Type B pancreatic cell (in vitro differentiated cells): ENCODE results near the gene MOB2. TPM values are rescaled to one million over a fixed set of nuclear protein-coding genes. Genes with fewer than 3 reads are reported as not detected.
A peak's percentile ranks its signal among the peaks of the same experiment; 100 is the strongest.

Experiments
- DNase-seq: peaks from one replicate; pipeline ENCODE4 v3.0.0; 2021; ENCODE audit warnings: mixed read lengths; ENCODE audit not compliant: unreplicated experiment; ENCODE audit errors: extremely low spot score
- H3K27ac Mint-ChIP-seq: 2 replicates; pipeline ENCODE4 v1.8.0; 2021; ENCODE audit warnings: mild to moderate bottlenecking, mixed read lengths
- H3K27me3 Mint-ChIP-seq: 2 replicates; pipeline ENCODE4 v1.8.0; 2021; ENCODE audit warnings: mixed read lengths
- H3K36me3 Mint-ChIP-seq: 2 replicates; pipeline ENCODE4 v1.8.0; 2021; ENCODE audit warnings: mixed read lengths
- H3K4me1 Mint-ChIP-seq: one replicate; pipeline ENCODE4 v1.8.0; 2021; ENCODE audit warnings: mixed read lengths; ENCODE audit not compliant: unreplicated experiment
- H3K4me3 Mint-ChIP-seq: 2 replicates; pipeline ENCODE4 v1.8.0; 2021; ENCODE audit warnings: mild to moderate bottlenecking, mixed read lengths
- H3K9me3 Mint-ChIP-seq: 2 replicates; pipeline ENCODE4 v1.8.0; 2021; ENCODE audit warnings: mixed read lengths
- total RNA-seq: library from RNA; stranded (reverse); gene quantifications from 2 replicates; pipeline ENCODE4 v1.2.1, GENCODE V29; 2021; ENCODE audit warnings: low replicate concordance
- TF ChIP-seq, protein P1 (sequence below): fragments of 200-600 bp; sonication (generic); conservative IDR thresholded peaks from 2 replicates; pipeline ENCODE4 v1.5.0; 2021; ENCODE audit warnings: antibody characterized with exemption, mild to moderate bottlenecking

Gene MOB2
- total RNA-seq, 1 donor from 2014 or later = 39.6 TPM

DNA sequence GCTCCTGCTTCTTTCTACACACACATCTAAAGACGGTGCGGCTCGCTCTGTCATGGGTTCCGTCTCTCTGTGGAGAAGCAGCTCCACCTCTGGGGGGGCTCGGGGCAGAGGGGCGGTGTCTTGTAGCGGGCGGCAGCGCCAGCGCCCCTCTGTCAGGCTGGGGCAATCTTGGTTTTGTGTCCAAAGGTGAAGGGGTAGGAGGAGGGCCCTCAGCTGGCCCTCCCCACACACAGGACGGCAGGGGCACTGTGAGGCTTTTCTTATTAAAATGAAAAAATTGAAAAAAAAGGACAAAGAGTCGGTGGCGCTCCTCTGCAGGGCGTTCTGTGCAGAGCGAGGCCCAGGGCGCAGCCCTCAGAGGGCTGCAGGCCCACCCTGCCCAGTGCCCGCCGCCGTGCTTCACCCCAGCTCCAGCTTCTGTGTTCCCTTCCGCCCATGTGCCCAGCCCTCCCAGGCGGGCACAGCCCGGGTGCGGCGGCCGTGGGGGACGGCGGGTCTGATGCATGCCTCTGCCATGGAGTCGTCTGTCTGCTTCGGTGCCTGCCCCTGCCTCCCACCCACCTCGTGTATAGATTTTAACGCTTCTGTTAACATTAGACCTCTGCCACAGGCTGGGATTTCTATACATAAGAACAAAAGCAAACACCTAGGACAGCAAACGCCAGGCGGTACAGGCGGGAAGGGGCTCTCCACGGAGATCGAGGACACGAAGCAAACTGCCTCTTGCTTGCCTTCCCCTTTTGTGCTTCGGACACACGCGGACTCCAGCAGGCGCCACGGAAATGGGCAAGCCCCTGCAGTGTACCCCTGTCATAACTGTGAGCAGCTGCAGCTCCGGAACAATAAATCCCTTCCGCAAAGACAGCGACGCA lies 24.5 kb downstream of the MOB2 start:
- Mint-ChIP-seq H3K27ac (no peak overlapping the region), H3K9me3 (no peaks in the 10 kb centered on the region), H3K36me3 (peaks cover 4% of the 10 kb centered on the region), H3K4me1 (peaks cover 4% of the 10 kb centered on the region), H3K27me3 (no peaks in the 10 kb centered on the region), H3K4me3 (no peak overlapping the region)
- DNase-seq = no peak
- TF ChIP-seq, protein P1, sequence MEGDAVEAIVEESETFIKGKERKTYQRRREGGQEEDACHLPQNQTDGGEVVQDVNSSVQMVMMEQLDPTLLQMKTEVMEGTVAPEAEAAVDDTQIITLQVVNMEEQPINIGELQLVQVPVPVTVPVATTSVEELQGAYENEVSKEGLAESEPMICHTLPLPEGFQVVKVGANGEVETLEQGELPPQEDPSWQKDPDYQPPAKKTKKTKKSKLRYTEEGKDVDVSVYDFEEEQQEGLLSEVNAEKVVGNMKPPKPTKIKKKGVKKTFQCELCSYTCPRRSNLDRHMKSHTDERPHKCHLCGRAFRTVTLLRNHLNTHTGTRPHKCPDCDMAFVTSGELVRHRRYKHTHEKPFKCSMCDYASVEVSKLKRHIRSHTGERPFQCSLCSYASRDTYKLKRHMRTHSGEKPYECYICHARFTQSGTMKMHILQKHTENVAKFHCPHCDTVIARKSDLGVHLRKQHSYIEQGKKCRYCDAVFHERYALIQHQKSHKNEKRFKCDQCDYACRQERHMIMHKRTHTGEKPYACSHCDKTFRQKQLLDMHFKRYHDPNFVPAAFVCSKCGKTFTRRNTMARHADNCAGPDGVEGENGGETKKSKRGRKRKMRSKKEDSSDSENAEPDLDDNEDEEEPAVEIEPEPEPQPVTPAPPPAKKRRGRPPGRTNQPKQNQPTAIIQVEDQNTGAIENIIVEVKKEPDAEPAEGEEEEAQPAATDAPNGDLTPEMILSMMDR = no peak

DNA sequence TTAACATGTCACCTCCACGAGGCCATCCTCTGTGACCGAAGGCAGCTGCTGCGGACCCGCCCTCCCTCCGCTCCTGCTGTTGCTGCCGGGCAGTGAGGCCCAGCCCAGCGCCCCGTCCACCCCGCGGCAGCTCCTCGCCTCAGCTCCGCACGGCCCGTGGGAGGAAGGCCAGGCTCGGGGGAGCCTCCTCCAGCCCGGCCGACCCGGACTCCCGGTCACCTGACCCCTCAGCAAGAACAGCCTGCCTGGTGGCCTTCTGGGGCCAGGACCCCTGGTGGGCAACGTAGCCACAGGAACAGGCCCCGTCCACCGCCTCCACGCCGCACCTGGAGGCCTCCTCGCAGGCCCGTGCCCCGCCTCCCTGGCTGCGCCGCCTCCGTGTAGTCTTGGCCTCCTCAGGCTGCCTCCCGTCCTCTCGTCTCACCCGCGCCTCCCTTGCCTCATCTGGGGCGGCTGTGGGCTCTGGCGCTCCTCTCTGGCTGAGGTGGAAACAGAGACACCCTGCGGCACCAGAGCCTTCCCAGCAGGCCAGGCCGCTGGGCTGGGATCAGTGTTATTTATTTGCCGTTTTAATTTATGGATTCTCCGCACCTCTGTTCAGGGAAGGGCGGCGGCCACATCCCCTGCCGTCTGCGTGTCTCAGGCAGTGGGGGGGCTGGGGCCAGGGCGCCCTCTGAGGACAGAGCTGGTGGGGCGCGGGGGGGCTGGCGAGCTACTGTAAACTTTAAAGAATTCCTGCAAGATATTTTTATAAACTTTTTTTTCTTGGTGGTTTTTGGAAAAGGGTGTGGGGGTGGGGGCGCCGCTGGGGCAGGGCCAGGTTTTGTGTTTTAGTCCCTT lies 25.4 kb downstream of the MOB2 start:
- Mint-ChIP-seq H3K9me3 (no peaks in the 10 kb centered on the region), H3K27ac (no peak overlapping the region), H3K4me3 (no peak overlapping the region), H3K36me3 (peaks cover 4% of the 10 kb centered on the region), H3K4me1 (no peaks in the 10 kb centered on the region), H3K27me3 (no peaks in the 10 kb centered on the region)
- no peak for DNase-seq
- TF ChIP-seq, protein P1 = no peak

DNA sequence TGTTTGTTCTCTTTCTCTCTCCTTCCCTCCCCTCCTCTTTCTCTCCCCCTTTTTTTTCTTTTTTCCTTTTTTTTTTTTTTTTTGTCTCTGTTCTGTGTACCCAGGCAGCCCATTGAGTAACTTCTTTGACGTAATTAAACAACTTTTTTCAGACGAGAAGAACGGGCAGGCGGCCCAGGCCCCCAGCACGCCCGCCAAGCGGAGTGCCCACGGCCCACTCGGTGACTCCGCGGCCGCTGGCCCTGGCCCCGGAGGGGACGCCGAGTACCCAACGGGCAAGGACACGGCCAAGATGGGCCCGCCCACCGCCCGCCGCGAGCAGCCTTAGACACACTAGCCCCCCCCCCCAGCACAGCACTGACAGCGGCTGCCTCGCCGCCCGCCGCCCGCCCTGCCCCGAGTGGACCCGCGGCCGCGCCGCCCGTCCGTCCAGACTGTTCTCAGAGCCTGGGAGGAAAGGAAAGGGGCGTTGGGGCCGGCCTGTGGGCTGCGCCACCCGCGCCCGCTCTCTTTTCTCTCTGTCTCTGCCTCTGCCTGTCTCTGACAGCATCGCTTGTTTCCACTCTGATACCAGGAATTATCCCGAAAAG lies 26.1 kb downstream of the MOB2 start:
- Mint-ChIP-seq H3K4me3 (no peak overlapping the region), H3K27ac (no peak overlapping the region), H3K9me3 (no peaks in the 10 kb centered on the region), H3K36me3 (peaks cover under 1% of the 10 kb centered on the region), H3K4me1 (no peaks in the 10 kb centered on the region), H3K27me3 (no peaks in the 10 kb centered on the region)
- TF ChIP-seq, protein P1 = no peak
- DNase-seq = no peak

DNA sequence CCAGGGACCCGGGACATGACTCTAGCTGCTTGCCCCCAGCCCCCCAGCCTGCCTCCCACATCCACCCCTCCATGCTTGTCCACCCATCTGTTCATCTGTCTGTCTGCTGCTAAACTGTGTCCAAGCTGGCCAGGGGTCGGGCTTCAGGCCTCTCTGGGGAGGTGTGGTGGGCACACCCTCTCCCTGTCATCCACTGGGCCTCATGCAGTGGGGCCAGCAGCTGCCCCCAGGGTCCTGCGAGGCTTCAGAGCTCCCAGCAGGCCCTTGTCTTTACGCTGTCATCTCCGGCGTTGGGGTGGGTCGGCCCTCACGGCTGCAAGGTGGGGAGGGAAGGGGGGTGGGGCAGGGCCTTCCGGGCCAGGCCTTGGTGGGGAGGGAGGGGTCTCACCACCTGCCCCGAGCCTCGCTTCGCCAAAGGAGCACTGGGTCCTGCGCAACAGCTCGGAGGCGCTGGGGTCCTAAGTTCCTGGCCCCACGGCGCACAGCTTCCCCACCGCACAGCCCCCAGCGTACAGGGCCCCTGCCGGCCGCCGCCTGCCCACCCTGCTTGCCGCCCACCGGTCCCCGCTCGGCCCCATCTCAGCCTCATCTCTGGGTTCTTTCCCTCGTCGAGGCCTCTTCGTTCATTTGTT lies 26.7 kb downstream of the MOB2 start:
- H3K36me3 Mint-ChIP-seq = no peaks in the 10 kb centered on the region
- no peak for DNase-seq
- H3K9me3 Mint-ChIP-seq = no peaks in the 10 kb centered on the region
- no peak overlapping the region for H3K27ac Mint-ChIP-seq
- no peaks in the 10 kb centered on the region for H3K4me1 Mint-ChIP-seq
- no peak overlapping the region for H3K4me3 Mint-ChIP-seq
- TF ChIP-seq, protein P1 = no peak
- H3K27me3 Mint-ChIP-seq = no peaks in the 10 kb centered on the region

DNA sequence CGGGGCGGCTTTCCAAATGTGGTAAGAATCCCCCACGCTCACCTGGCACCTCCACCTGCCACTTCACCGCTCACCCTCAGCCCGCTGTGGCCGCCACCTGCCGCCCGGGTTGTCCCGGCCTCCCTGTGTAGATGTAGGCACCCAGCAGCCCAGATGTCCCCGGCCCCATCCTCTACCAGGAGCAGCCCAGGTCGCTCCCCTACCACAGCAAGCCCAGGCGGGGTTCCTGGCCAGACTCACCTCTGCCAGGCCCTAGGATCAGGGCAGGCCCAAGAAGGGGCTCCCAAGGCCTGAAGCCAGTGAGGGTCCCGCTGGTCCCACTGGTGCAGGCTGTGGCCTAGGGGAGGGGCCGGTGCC lies 27.4 kb downstream of the MOB2 start:
- Mint-ChIP-seq H3K4me1 (no peaks in the 10 kb centered on the region), H3K4me3 (peak overlapping the region; percentile 31), H3K27ac (no peak overlapping the region), H3K36me3 (no peaks in the 10 kb centered on the region), H3K9me3 (no peaks in the 10 kb centered on the region), H3K27me3 (no peaks in the 10 kb centered on the region)
- DNase-seq = no peak
- TF ChIP-seq, protein P1 = no peak
